Pancreas (tissue), 10 donors: ENCODE data around the gene SOX1. TPM values are rescaled to one million over a fixed set of nuclear protein-coding genes. Genes with fewer than 3 reads are reported as not detected.

Experiments
- ATAC-seq, 4 donors: fragments of 200-7000 bp; cut with Tn5 transposase; one replicate each; pipeline versions ENCODE4 v1.8.0 to v1.9.1; 2020; ENCODE audit warnings: mild to moderate bottlenecking in 4 of 4, moderate library complexity in 4 of 4
- DNase-seq, 6 donors: peaks; one replicate each; pipeline ENCODE4 v3.0.0-alpha.2; 2020
- FAIRE-seq: peaks from 2 replicates; lab custom pipeline; 2012; peaks lifted over from hg19 to GRCh38; lab: Jason Lieb, UNC
- H3K27ac ChIP-seq, 4 donors: fragments of 200-600 bp; sonication (generic); 1 replicate in 3 of 4; 2 replicates in 1 of 4; pipeline versions ENCODE4 v1.5.0 to v1.8.0; 2020
- H3K27me3 ChIP-seq, 4 donors: fragments of 200-600 bp; one replicate each; pipeline ENCODE4 v1.8.0; 2021
- H3K36me3 ChIP-seq, 3 donors: fragments of 200-600 bp; sonication (generic) in 1 of 3; one replicate each; pipeline versions ENCODE4 v1.5.0 to v1.8.0; 2020 to 2021
- H3K4me1 ChIP-seq, 3 donors: fragments of 200-600 bp; one replicate each; pipeline ENCODE4 v1.8.0; 2021
- H3K4me3 ChIP-seq, 4 donors: fragments of 200-600 bp; sonication (generic) in 2 of 4; one replicate each; pipeline versions ENCODE4 v1.5.0 to v1.8.0; 2020 to 2021
- H3K9me3 ChIP-seq, 4 donors: fragments of 200-600 bp; one replicate each; pipeline ENCODE4 v1.8.0; 2021
- CTCF ChIP-seq, 4 donors: fragments of 200-600 bp; sonication (generic) in 3 of 4; IDR thresholded peaks; one replicate each; pipeline versions ENCODE4 v1.5.0 to v1.8.0; 2021; ENCODE audit warnings: antibody characterized with exemption in 4 of 4
- WGBS, 2 donors: extraction: QIAGEN DNeasy Blood & Tissue Kit; methylation state at CpG; one replicate each; pipeline ENCODE4 v1.1.7; 2013; 5-methylcytosine and 5-hydroxymethylcytosine counted together
- intact Hi-C, 3 donors: fragments of 100-400 bp; cut with DNase I; formaldehyde crosslinking; loops; one replicate each; pipeline versions ENCODE4 v1.11.1 to v1.14.2; 2022
- polyA plus RNA-seq, 2 donors: library from polyadenylated mRNA; stranded (reverse); fragments of 200-250 nt; gene quantifications; one replicate each; pipeline ENCODE4 v1.2.3, GENCODE V29; 2013
- total RNA-seq, 6 donors: library from RNA; stranded (reverse); fragmentation: NEBNext Ultra II Directional in 4 of 6; extraction: Animal tissue kit (Norgen Biotek cat#: 25700) in 4 of 6; gene quantifications; one replicate each; pipeline versions ENCODE4 v1.2.1 to v1.2.4, GENCODE V29; 2021 to 2023
- donor health status: healthy with polysubstance abuse.
- donor health status: DM: no; HTN: no; CAD: no; lungs with moderate emphysema.
- donor health status: DM: no; HTN: no; CAD: no.
- donor health status: control.
- donor health status: control.
- donor health status: Bipolar disorder and iron deficiency.
- donor health status: DM: yes; HTN: yes; CAD: no.
- donor health status: DM: no; HTN: no; CAD: no.
- donor health status: DM: no; HTN: no; CAD: no.
- donor health status: DM: yes; HTN: yes; CAD: no.

Gene SOX1
- total and polyA plus RNA-seq, 8 donors: not detected

- 4% methylated on average over 49 to 50 of the region's 50 CpGs for WGBS, 2 donors
- H3K4me3 ChIP-seq: no peak overlapping the region
- no peaks in the 10 kb centered on the region for H3K9me3 ChIP-seq
- DNase-seq (peak in 1 of 6 donors; percentile 56), ATAC-seq (no peak), FAIRE-seq (no peak)
- intact Hi-C loops: no loop called here
- H3K4me1 ChIP-seq: no peaks in the 10 kb centered on the region
- TF ChIP-seq CTCF (IDR thresholded peaks at IDR 0.05): no peak
- H3K36me3 ChIP-seq: no peaks in the 10 kb centered on the region
- no peak overlapping the region for H3K27ac ChIP-seq
- peaks cover 0 to 72% (median 20%) of the 10 kb centered on the region in 4 donors for H3K27me3 ChIP-seq
These were observed 11.7 kb upstream of the SOX1 start for GRCh38 chr13:112055036-112055914.

GRCh38 chr13:112055915-112056269, 11.1 kb upstream of the SOX1 start:
- Histone ChIP-seq H3K4me3 (no peak overlapping the region), H3K27ac (no peak overlapping the region), H3K9me3 (no peaks in the 10 kb centered on the region), H3K4me1 (no peaks in the 10 kb centered on the region), H3K27me3 (peaks cover 0 to 72% (median 20%) of the 10 kb centered on the region in 4 donors), H3K36me3 (no peaks in the 10 kb centered on the region)
- WGBS, 2 donors: 0 to 3% methylated on average over 28 to 32 of the region's 32 CpGs
- ATAC-seq (no peak), FAIRE-seq (no peak), DNase-seq (no peak)
- TF ChIP-seq CTCF (IDR thresholded peaks at IDR 0.05): no peak
- intact Hi-C loops: no loop called here

- ATAC-seq: no peak
- no peak overlapping the region for H3K27ac ChIP-seq
- no peak overlapping the region for H3K4me3 ChIP-seq
- no peaks in the 10 kb centered on the region for H3K4me1 ChIP-seq
- 3 to 4% methylated on average over 32 of the region's 32 CpGs for WGBS, 2 donors
- no peak for FAIRE-seq
- TF ChIP-seq CTCF (IDR thresholded peaks at IDR 0.05): no peak
- H3K27me3 ChIP-seq: peaks cover 0 to 73% (median 20%) of the 10 kb centered on the region in 4 donors
- no peaks in the 10 kb centered on the region for H3K36me3 ChIP-seq
- H3K9me3 ChIP-seq: no peaks in the 10 kb centered on the region
- intact Hi-C loops: no loop called here
- DNase-seq: no peak
These were observed 10.6 kb upstream of the SOX1 start for GRCh38 chr13:112056284-112056727.

- Histone ChIP-seq H3K4me3 (no peak overlapping the region), H3K27ac (no peak overlapping the region), H3K27me3 (peaks cover 0 to 79% (median 22%) of the 10 kb centered on the region in 4 donors), H3K4me1 (no peaks in the 10 kb centered on the region), H3K9me3 (no peaks in the 10 kb centered on the region), H3K36me3 (no peaks in the 10 kb centered on the region)
- intact Hi-C loops: no loop called here
- TF ChIP-seq CTCF (IDR thresholded peaks at IDR 0.05): no peak
- DNase-seq (no peak), FAIRE-seq (no peak), ATAC-seq (no peak)
- WGBS, 2 donors: 4% methylated on average over 66 to 72 of the region's 72 CpGs
These were observed 10.1 kb upstream of the SOX1 start for GRCh38 chr13:112056739-112057438.
